HG02623 (cell line): ENCODE measurements around the gene NOA1.

ENCODE experiments used
- ATAC-seq: cut with Tn5 transposase; IDR thresholded peaks from one replicate; pipeline ENCODE4 v1.9.1; 2021; ENCODE audit warnings: moderate library complexity; ENCODE audit not compliant: unreplicated experiment

The NOA1 gene

GRCh38 chr4:56977321-56978012, at the start of gene NOA1:
NOA1 (minus strand) TSS chr4:56977606; CDS start chr4:56977585, 21 bp downstream.
- ATAC-seq, result peak; percentile 82

GRCh38 chr4:57023104-57023503, 45.7 kb upstream of the NOA1 start:
- ATAC-seq, result no peak

- ATAC-seq, result no peak
Measured at GRCh38 chr4:57020467-57021101, 43.2 kb upstream of the NOA1 start.

- no peak for ATAC-seq
Measured at GRCh38 chr4:57018980-57019379, 41.6 kb upstream of the NOA1 start.

GRCh38 chr4:57013543-57014120, 36.2 kb upstream of the NOA1 start:
- no peak for ATAC-seq

GRCh38 chr4:56999751-57000150, 22.3 kb upstream of the NOA1 start:
- ATAC-seq, result no peak

- ATAC-seq, result no peak
Measured at GRCh38 chr4:56995525-56995924, 18.1 kb upstream of the NOA1 start.

- no peak for ATAC-seq
Measured at GRCh38 chr4:56990109-56990905, 12.9 kb upstream of the NOA1 start.

- ATAC-seq, result no peak
Measured at GRCh38 chr4:56986952-56987351, 9.5 kb upstream of the NOA1 start.

GRCh38 chr4:56986192-56986591, 8.8 kb upstream of the NOA1 start:
- ATAC-seq, result no peak

- ATAC-seq, result no peak
Measured at GRCh38 chr4:56981795-56982201, 4.4 kb upstream of the NOA1 start.

GRCh38 chr4:56979421-56980072, 2.1 kb upstream of the NOA1 start:
- no peak for ATAC-seq

- peak; percentile 43 for ATAC-seq
Measured at GRCh38 chr4:56978750-56979303, 1.4 kb upstream of the NOA1 start, which contains the start of gene POLR2B. POLR2B (plus strand) TSS chr4:56978896; CDS start chr4:56978986, 90 bp downstream.

- ATAC-seq, result peak; percentile 25
Measured at GRCh38 chr4:56976837-56977320, 527 bp downstream of the NOA1 start.

GRCh38 chr4:56976283-56976836, 1.0 kb downstream of the NOA1 start:
- ATAC-seq, result no peak

- no peak for ATAC-seq
Measured at GRCh38 chr4:56973336-56973735, 4.1 kb downstream of the NOA1 start.

GRCh38 chr4:56972809-56973208, 4.6 kb downstream of the NOA1 start:
- ATAC-seq, result no peak

GRCh38 chr4:56972389-56972788, 5.0 kb downstream of the NOA1 start:
- ATAC-seq, result no peak

GRCh38 chr4:56971383-56971782, 6.0 kb downstream of the NOA1 start:
- no peak for ATAC-seq

- no peak for ATAC-seq
Measured at GRCh38 chr4:56961107-56961500, 16.3 kb downstream of the NOA1 start.
